Hepatocyte (in vitro differentiated cells): ENCODE results near the gene CLVS2.

Experiments used
- CTCF ChIP-seq: fragments of 200-600 bp; sonication (generic); IDR thresholded peaks from 2 replicates; pipeline ENCODE4 v1.5.1; 2016; ENCODE audit warnings: antibody characterized with exemption, mild to moderate bottlenecking; ENCODE audit not compliant: poor library complexity
- EZH2 ChIP-seq: fragments of 200-600 bp; sonication (generic); IDR thresholded peaks from 2 replicates; pipeline ENCODE4 v1.6.1; 2016; ENCODE audit warnings: antibody characterized with exemption, mild to moderate bottlenecking, borderline replicate concordance
- EZH2phosphoT487 ChIP-seq: fragments of 200-600 bp; sonication (generic); IDR thresholded peaks from one replicate; pipeline ENCODE4 v1.6.1; 2018; ENCODE audit warnings: antibody characterized with exemption, mild to moderate bottlenecking, low read depth, moderate library complexity; ENCODE audit not compliant: unreplicated experiment, severe bottlenecking

GRCh38 chr6:123022975-123023374 is 26.9 kb downstream of the CLVS2 start:
- TF ChIP-seq EZH2 (no peak), CTCF (no peak), EZH2phosphoT487 (no peak)
